Measurements from ENCODE around the gene SLC7A9. TPM values are rescaled to one million over a fixed set of nuclear protein-coding genes. Genes with fewer than 3 reads are reported as not detected.

Gene SLC7A9
- polyA plus RNA-seq, 1 donor from 2014 or later, result 2.5 TPM

DNA sequence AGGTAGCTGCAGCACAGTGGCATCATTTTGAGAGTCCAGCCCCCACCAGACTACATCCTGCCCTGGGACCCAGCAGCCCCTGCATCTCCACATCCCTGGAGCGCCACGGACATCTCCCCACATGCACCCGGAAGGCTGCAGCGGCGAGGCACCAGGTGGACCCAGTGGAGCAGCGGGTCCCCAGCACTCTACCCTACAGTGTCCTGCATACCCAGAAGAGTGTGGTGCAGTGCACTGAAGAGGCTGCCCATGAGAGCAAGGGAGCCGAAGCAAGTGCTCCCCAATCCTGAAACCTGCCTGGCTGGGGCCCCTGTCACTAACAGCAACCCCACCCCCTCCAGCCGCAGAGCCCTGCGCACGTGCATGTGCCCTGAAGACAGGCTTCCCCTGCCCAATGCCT lies 21.3 kb upstream of the SLC7A9 start:
- Histone ChIP-seq H3K4me2 (ENCODE audit: low read length) (no peak overlapping the region), H3F3A (ENCODE audit: insufficient read depth, low read length, poor library complexity, severe bottlenecking) (no peaks in the 10 kb centered on the region), H3K9me3 (ENCODE audit: low read length) (peaks cover 5% of the 10 kb centered on the region), H3K27ac (ENCODE audit: low read length) (no peak overlapping the region), H3K27me3 (ENCODE audit: insufficient read depth, low read depth, low read length) (no peaks in the 10 kb centered on the region), H2AFZ (ENCODE audit: low read depth, low read length) (no peak overlapping the region), H3K36me3 (ENCODE audit: insufficient read depth, low read length) (no peaks in the 10 kb centered on the region), H3K9ac (ENCODE audit: low read length) (no peak overlapping the region), H3K9me2 (ENCODE audit: insufficient read depth, low read length) (no peaks in the 10 kb centered on the region), H4K20me1 (ENCODE audit: insufficient read depth) (no peaks in the 10 kb centered on the region), H3K4me3 (ENCODE audit: low read length) (no peak overlapping the region), H3K79me2 (replicated peaks; ENCODE audit: insufficient read depth, low read length) (no peaks in the 10 kb centered on the region)
- no peak for TF ChIP-seq EP300 (conservative IDR thresholded peaks at IDR 0.05; ENCODE audit: poor library complexity, severe bottlenecking)
- TF ChIP-seq, protein P1, sequence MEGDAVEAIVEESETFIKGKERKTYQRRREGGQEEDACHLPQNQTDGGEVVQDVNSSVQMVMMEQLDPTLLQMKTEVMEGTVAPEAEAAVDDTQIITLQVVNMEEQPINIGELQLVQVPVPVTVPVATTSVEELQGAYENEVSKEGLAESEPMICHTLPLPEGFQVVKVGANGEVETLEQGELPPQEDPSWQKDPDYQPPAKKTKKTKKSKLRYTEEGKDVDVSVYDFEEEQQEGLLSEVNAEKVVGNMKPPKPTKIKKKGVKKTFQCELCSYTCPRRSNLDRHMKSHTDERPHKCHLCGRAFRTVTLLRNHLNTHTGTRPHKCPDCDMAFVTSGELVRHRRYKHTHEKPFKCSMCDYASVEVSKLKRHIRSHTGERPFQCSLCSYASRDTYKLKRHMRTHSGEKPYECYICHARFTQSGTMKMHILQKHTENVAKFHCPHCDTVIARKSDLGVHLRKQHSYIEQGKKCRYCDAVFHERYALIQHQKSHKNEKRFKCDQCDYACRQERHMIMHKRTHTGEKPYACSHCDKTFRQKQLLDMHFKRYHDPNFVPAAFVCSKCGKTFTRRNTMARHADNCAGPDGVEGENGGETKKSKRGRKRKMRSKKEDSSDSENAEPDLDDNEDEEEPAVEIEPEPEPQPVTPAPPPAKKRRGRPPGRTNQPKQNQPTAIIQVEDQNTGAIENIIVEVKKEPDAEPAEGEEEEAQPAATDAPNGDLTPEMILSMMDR (IDR thresholded peaks at IDR 0.05; ENCODE audit: poor library complexity, severe bottlenecking), result no peak
- no peak for TF ChIP-seq MXI1 (conservative IDR thresholded peaks at IDR 0.05; ENCODE audit: poor library complexity, severe bottlenecking)
- no peak for TF ChIP-seq POLR2AphosphoS5 (IDR thresholded peaks at IDR 0.05)
- TF ChIP-seq, protein P2, sequence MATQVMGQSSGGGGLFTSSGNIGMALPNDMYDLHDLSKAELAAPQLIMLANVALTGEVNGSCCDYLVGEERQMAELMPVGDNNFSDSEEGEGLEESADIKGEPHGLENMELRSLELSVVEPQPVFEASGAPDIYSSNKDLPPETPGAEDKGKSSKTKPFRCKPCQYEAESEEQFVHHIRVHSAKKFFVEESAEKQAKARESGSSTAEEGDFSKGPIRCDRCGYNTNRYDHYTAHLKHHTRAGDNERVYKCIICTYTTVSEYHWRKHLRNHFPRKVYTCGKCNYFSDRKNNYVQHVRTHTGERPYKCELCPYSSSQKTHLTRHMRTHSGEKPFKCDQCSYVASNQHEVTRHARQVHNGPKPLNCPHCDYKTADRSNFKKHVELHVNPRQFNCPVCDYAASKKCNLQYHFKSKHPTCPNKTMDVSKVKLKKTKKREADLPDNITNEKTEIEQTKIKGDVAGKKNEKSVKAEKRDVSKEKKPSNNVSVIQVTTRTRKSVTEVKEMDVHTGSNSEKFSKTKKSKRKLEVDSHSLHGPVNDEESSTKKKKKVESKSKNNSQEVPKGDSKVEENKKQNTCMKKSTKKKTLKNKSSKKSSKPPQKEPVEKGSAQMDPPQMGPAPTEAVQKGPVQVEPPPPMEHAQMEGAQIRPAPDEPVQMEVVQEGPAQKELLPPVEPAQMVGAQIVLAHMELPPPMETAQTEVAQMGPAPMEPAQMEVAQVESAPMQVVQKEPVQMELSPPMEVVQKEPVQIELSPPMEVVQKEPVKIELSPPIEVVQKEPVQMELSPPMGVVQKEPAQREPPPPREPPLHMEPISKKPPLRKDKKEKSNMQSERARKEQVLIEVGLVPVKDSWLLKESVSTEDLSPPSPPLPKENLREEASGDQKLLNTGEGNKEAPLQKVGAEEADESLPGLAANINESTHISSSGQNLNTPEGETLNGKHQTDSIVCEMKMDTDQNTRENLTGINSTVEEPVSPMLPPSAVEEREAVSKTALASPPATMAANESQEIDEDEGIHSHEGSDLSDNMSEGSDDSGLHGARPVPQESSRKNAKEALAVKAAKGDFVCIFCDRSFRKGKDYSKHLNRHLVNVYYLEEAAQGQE (IDR thresholded peaks at IDR 0.05; ENCODE audit: borderline replicate concordance), result no peak
- TF ChIP-seq EZH2 (IDR thresholded peaks at IDR 0.05; ENCODE audit: borderline replicate concordance, insufficient read depth, low read length, poor library complexity, severe bottlenecking), result no peak
- no peak for TF ChIP-seq SMC3 (conservative IDR thresholded peaks at IDR 0.05; ENCODE audit: poor library complexity)
- TF ChIP-seq TAF1 (IDR thresholded peaks at IDR 0.05; ENCODE audit: low read depth), result no peak
- no peak for TF ChIP-seq RAD21 (conservative IDR thresholded peaks at IDR 0.05)

DNA sequence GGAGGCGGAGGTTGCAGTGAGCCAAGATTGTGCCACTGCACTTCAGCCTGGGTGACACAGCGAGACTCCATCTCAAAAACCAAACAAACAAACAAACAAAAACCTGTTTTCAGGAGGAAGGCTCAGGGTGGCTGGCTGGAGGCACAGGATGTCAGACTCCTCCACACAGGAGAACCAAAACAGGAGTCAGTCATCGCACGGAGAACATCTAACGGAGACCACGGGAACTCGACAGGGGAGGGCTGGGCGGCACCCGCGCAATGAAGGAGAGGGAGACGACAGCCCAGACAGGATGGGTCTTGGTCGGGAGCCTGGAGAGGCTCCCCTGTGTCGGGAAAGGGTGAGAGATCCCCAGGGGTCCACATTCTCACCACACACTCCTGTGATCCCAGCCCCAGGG lies 20.8 kb upstream of the SLC7A9 start:
- Histone ChIP-seq H3K9me3 (ENCODE audit: low read length) (peaks cover 5% of the 10 kb centered on the region), H3K9ac (ENCODE audit: low read length) (no peak overlapping the region), H3F3A (ENCODE audit: insufficient read depth, low read length, poor library complexity, severe bottlenecking) (no peaks in the 10 kb centered on the region), H3K79me2 (replicated peaks; ENCODE audit: insufficient read depth, low read length) (no peaks in the 10 kb centered on the region), H3K27ac (ENCODE audit: low read length) (no peak overlapping the region), H3K27me3 (ENCODE audit: insufficient read depth, low read depth, low read length) (no peaks in the 10 kb centered on the region), H4K20me1 (ENCODE audit: insufficient read depth) (no peaks in the 10 kb centered on the region), H3K4me3 (ENCODE audit: low read length) (no peak overlapping the region), H2AFZ (ENCODE audit: low read depth, low read length) (no peak overlapping the region), H3K4me2 (ENCODE audit: low read length) (no peak overlapping the region), H3K9me2 (ENCODE audit: insufficient read depth, low read length) (no peaks in the 10 kb centered on the region), H3K36me3 (ENCODE audit: insufficient read depth, low read length) (no peaks in the 10 kb centered on the region)
- TF ChIP-seq SMC3 (conservative IDR thresholded peaks at IDR 0.05; ENCODE audit: poor library complexity) (no peak), MXI1 (conservative IDR thresholded peaks at IDR 0.05; ENCODE audit: poor library complexity, severe bottlenecking) (no peak), EZH2 (IDR thresholded peaks at IDR 0.05; ENCODE audit: borderline replicate concordance, insufficient read depth, low read length, poor library complexity, severe bottlenecking) (no peak), RAD21 (conservative IDR thresholded peaks at IDR 0.05) (no peak), EP300 (conservative IDR thresholded peaks at IDR 0.05; ENCODE audit: poor library complexity, severe bottlenecking) (no peak), TAF1 (IDR thresholded peaks at IDR 0.05; ENCODE audit: low read depth) (no peak), POLR2AphosphoS5 (IDR thresholded peaks at IDR 0.05) (no peak)
- TF ChIP-seq, protein P1 (IDR thresholded peaks at IDR 0.05; ENCODE audit: poor library complexity, severe bottlenecking), result no peak
- TF ChIP-seq, protein P2 (IDR thresholded peaks at IDR 0.05; ENCODE audit: borderline replicate concordance), result no peak

Data from neural cell (in vitro differentiated cells).